GM21515 (cell line): ENCODE data around the gene EIF2B4.
"Not testable (repeated sequence)": the region's sequence is repeated elsewhere in the genome, so short reads cannot be mapped to it uniquely, and the experiment has no call there.

Experiments
- ATAC-seq: cut with Tn5 transposase; IDR thresholded peaks from one replicate; pipeline ENCODE4 v1.9.1; 2021; ENCODE audit not compliant: unreplicated experiment

The EIF2B4 gene

DNA sequence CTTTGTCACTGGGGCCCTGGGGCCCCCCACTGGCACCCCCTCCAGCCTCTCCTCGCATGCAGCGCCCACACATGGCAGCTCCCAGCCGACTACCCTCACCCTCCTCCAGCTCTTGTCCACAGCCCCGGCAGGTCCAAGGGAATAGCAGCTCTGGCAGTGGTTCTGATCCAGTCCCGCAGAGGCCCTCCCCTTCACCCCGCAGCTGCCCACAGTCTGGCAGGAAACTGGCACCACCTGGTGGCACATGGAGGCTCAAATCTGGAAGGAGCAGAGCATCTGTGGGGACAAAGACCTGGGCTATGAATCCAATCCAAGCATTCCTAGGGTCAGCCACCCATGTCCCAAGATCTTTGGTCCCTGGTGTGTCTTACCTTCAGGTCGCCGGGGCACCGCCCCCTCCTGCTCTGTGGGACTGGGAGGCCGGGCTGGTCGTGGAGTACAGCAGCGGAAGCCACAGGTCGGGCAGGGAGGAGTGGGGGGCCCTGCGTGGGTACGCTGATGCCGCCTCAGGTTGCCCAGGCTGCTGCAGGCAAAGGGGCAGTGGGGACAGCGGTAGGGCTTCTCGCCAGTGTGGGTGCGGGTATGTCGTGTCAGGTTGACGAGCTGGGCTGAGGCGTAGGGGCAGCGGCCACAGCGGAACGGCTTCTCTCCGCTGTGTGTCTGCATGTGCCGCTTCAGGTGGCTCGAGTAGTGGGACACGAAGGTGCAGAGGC lies 8.1 kb upstream of the EIF2B4 start:
- no peak for ATAC-seq

- no peak for ATAC-seq
Measured at GRCh38 chr2:27377618-27378095, 7.5 kb upstream of the EIF2B4 start.

DNA sequence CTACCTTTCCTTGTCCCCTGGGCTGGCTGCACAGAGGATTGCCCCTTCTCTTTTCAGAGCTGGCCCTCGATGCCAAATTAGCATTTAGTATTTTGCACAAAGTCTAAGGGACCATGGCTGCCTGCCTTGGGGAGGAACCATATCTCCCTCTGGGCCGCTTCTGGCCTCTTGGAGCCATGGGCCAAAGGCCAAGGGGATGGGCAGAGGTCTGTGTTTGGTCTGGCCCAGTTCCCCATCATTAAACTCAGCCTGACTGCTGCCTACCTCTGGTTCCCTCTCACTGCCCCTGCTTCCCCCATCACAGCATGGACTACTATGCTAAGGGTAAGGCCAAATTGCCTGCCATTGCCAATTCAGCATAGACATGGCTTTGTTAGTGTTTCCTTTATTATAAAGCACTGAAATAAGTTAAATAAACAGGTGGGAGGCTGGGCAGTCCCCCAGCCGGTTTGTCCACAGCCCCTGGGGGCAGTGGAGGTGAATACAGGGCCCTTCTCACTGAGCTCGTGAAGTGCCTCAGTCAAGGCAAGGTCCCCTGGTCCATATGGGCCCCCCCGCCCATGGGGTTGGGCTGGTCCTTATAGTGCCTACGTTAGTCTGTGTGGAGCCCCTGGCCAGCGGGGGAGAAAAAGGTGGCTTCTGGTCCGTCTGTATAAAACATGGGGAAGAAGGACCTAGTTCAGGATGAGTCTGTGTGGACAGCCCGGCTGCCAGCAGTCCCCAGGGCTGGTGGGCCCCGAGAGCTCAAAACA lies 6.9 kb upstream of the EIF2B4 start:
- ATAC-seq, result no peak

DNA sequence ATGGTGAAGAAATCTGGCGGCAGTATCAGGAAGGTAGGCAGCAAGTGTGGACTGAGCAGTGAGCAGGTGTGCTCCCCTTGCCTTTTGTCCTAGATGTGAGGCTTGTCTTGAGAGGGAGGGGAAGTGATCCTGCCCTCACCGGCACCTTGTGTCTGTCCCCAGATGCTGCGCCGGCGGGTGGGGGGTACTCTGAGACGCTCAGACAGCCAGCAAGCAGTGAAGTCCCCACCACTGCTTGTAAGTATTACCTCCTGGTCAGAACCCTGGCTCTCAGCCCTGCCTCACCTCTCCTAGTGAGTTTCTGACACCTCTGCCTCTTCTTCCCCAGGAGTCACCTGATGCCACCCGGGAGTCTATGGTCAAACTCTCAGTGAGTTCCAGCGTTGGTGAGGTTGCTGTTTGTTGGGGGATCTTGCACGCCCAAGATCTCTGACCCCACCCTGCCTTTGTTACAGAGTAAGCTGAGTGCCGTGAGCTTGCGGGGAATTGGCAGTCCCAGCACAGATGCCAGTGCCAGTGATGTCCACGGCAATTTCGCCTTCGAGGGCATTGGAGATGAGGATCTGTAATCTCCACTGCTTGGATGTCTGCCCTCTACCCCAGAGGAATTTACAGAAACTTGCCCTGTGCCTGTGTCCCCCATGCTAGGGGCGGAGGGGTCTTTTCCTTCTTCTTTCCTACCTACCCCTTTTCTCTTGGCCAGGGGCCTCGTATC lies 6.2 kb upstream of the EIF2B4 start:
- no peak for ATAC-seq

- no peak for ATAC-seq
Measured at GRCh38 chr2:27375513-27376099, 5.5 kb upstream of the EIF2B4 start.

GRCh38 chr2:27373567-27373966 lies 3.4 kb upstream of the EIF2B4 start:
- ATAC-seq, result no peak

- no peak for ATAC-seq
Measured at GRCh38 chr2:27372937-27373336, 2.8 kb upstream of the EIF2B4 start.

DNA sequence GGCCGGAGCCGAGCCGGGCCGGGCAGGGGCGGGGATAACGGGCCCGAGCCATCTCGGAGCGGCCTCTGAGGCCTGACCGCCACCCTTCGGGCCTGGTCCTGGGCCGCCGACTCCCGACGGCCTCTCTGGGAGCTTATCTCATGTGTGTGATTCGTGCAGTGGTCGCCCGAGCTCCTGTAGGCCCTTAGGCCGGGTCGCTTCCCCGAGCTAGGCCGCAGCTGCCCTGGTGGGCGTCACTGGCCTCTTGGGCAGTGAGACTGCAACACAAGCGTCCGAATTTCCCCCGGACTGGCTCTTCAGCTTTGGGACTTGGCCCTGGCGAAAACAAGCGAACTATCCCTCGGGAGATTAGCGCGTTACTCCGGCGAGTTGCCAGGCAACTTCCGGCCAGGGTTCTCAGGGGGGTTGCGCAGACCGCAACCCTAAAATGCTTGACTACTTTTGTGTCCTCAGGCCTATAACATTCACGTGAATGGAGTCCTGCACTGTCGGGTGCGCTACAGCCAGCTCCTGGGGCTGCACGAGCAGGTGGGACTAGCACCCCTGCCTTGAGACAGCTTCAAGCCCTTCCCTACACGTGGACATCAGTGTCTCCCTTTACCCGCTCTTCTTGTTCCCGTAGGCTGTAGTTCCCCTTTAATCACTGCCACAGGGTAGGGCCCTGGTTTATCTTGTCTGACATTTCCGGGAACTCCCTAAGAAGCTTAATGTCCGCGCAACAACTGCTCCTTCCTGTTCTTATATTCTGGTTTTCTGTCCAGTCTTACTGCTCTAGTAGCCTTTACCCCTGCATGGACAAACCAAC lies 880 bp upstream of the EIF2B4 start:
- peak; percentile 28 for ATAC-seq

DNA sequence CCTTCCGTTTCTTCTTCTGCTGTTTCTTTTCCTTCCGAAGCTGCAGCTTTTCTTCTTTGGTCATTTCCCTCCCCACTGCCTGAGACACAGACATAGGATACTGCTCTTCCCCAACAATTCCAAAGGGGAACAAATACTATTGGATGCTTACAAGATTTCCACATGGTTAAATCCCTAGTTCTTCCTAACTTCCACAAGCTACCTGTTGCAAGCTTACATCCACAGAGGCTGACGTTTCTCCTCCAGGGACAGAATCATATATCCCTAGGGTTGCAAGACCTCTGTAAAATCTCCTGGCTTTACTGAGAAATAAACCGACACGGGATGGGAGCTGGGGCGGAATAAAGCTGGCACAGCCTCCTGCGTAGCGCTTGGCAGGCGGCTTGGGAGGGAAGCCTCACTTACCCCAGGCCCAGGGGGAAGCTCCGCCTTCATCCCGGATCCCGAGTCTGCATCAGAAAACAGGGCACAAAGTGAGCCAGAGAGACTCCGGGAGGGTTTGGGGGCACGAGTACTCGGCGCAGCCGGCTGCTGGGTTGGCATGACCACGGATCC lies 590 bp downstream of the EIF2B4 start:
- ATAC-seq, result no peak

GRCh38 chr2:27363933-27364332 lies 6.2 kb downstream of the EIF2B4 start:
- no peak for ATAC-seq

DNA sequence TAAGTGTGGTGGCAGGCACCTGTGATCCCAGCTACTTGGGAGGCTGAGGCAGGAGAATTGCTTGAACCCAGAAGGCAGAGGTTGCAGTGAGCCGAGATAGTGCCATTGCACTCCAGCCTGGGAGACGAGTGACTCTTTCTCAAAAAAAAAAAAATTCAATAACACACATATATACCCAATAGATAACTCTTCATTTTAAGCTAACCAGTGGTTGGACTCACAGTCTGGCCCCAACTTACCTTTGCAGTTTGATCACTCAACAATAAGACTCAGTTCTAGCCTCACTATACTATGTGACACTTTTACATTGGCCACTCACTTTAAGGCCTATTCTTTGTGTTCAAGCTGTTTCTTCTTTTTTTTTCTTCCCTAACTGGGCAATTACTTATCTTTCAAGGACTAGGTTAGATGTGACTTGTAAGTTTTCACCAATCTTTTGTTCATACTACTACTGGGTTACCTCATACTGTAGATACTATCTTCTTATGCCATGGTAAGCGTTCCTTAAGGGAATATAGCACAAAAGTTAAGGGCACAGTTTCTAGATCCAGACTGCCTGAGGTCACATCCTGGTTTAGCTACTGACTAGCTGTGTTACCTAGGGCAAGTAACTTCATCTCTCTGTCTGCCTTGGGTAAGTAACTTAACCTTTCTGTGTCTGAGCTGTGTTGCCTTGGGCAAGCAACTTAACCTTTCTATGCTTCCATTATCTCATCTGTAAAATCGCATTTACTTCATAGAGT lies 7.3 kb downstream of the EIF2B4 start:
- ATAC-seq, result no peak

GRCh38 chr2:27356382-27357181 lies 13.6 kb downstream of the EIF2B4 start, which contains the start of gene GTF3C2:
GTF3C2 (minus strand) TSS chr2:27356764; CDS start chr2:27343554, 13,210 bp downstream.
- ATAC-seq, result peak; percentile 80

GRCh38 chr2:27356056-27356381 lies 14.1 kb downstream of the EIF2B4 start:
- ATAC-seq, result peak; percentile 40

- no peak for ATAC-seq
Measured at GRCh38 chr2:27354597-27354927, 15.6 kb downstream of the EIF2B4 start.

DNA sequence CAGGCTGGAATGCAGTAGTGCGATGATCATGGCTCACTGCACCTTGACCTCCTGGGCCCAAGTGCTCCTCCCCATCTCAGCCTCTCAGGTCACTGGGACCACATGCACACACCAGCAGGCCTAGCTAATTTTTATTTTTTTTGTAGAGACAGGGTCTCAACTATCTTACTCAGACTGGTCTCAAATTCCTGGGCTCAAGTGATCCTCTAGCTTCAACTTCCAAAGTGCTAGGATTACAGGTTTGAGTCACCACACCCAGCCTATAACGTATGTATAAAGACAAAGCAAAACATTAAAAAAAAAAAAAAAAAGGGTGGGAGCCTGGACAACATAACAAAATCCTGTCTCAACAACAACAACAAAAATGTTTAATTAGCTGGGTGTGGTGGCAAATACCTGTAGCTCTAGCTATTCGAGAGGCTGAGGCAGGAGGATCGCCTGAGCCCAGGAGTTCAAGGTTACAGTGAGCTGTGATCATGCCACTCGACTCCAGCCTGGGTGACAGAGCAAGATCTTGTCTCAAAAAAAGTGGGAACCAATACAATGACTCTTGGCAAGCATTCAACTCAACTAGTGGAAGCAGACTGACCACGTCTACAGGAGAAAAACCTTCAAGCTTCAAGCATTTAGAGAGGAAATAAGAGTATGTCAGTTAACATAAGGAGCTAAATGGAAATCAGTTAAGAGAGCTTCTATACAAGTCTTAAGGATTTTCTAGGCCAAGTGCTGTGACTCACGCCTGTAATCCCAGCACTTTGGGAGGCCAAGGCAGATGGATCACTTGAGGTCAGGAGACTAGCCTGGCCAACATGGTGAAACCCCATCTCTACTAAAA lies 16.2 kb downstream of the EIF2B4 start:
- no peak for ATAC-seq

- not testable (repeated sequence) for ATAC-seq
Measured at GRCh38 chr2:27353386-27353761, 16.8 kb downstream of the EIF2B4 start.

GRCh38 chr2:27351802-27352598 lies 18.1 kb downstream of the EIF2B4 start:
- no peak for ATAC-seq
